Measurements from ENCODE around the gene OR2F1.
"Not testable (repeated sequence)": the region's sequence is repeated elsewhere in the genome, so short reads cannot be mapped to it uniquely, and the experiment has no call there.

OR2F1 gene

DNA sequence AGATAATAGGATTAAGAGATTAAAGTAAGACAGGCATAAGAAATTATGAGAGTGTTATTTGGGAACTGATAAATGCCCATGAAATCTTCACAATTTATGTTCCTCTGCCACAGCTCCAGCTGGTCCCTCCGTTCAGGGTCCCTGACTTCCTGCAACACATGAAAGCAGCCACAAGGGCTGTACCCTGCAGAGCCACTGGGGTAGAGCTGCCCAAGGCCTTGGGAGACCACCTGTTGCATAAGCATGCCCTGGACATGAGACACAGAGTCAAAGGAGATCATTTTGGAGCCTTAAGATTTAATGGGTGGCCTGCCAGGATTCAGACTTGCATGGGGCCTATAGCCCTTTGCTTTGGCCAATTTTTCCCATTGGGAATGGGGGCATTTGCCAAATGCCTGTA is 56.2 kb downstream of the OR2F1 start:
- DNase-seq = not testable (repeated sequence)

DNA sequence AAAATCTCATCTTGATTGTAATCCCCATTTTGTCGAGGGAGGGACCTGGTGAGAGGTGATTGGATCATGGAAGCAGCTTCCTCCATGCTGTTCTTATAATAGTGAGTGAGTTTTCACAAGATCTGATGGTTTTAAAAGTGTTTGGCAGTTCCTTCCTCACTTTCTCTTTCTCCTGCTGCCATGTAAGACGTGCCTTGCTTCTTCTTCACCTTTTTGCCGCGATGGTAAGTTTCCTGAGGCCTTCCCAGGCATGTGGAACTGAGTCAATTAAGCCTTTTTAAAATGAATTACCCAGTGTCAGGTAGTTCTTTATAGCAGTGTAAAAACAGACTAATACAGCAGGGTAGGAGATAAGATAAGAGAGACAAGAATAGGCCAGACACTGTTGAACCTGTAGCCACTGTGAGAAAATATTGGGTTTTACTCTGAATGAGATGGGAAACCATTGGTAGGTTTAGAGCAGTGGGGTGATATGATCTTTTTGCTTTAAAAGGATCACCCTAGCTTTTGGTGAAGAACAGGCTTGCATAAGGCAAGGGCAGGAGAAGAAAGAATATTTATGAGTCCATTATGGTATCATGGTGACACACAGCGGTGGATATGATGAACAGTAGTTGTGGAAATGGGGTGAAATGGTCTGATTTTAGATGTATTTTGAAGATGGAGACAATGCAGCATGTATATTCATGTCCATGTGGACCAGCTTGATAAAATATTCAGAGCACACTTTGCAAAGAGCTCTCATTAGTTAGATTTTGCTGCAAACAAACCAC is 57.0 kb downstream of the OR2F1 start:
- DNase-seq = no peak

All from activated T-cell treated with anti-CD3 and anti-CD28 coated beads, Interleukin-2, amount 50 U/mL, for 48 hours (primary cell).